HG02759 (cell line): ENCODE results near the gene TTLL10.
A peak's percentile ranks its signal among the peaks of the same experiment; 100 is the strongest.

Source experiments
- ATAC-seq: cut with Tn5 transposase; IDR thresholded peaks from one replicate; pipeline ENCODE4 v1.9.1; 2021; ENCODE audit warnings: mild to moderate bottlenecking, moderate library complexity; ENCODE audit not compliant: unreplicated experiment

Gene TTLL10

DNA sequence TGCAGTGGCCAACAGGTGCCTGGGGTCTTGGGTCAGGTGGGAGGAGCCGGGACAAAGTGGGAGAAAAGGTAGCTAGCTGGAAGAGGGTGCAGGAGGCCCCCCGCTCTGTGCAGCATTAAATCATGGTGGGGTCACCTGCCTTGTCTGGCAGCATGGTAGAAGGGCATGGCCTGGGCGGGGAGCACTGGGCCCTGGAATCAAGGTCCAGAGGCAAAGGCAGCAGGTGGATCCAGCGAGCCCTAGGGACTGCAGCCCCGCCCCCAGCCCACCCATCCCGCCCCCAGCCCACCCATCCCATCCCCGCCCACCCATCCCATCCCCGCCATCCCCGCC lies 16.7 kb upstream of the TTLL10 start:
- ATAC-seq = no peak

DNA sequence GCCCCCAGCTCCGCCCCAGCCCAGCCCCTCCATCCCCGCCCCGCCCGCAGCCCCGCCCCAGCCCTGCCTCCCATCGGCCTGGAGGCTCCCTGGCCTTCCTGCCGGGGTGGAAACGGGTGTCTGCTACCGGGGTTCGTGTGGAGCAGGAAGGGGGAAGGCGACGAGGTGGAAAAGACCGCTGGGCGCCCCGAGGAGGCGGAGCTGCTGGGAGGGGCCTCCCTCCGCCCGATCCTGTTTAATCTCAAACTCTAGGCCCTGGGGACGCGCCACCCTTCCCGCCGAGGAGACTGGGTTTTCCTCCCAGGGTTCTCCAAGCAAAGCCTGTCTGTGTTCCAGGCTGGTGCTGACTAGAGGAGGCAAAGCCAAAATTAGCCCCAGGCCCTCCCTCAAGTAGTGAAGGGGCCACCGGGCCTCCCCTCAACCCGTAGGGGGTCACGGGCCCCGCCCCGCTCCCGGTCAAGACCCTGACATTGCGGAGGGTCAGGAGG lies 16.2 kb upstream of the TTLL10 start:
- ATAC-seq = peak; percentile 38

DNA sequence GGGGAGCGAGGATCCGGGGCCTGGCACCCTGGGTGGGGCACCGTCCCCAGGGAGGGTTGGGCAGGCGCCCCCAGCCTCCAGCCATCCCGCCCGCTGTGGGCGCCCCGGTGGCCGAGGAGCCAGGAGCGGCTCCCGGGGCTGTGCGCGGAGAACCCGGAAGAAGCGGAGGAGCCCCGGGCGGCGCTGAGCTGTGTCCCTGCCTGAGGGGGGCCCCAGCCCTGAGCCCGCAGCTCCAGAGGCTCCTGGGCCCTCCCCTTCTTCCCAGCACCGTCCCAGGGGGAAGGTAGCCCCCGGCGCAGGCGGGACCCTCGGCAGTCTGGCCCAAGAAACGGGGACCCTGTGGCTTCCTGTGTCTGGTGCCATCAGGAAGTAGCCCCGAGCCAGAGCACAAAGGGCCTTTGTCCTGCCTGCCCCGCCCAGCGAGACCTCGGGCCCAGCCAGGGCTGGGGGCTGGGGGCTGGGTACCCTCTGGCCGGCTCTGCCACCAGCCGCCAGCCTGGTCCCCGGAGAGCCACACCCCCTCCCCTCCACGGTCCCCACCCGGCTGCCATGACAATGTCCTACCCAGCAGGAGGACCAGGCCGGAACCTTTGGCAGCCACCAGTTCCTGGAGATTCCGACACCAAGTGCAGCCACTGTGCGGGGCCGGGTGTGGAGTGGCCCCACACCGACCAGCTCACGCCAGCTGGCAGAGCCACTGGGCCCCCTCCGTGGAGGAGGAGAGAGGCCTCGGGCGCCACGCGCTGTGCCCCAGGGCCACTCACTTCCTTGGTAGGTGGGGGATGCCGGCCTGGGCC lies 15.6 kb upstream of the TTLL10 start:
- peak; percentile 52 for ATAC-seq

DNA sequence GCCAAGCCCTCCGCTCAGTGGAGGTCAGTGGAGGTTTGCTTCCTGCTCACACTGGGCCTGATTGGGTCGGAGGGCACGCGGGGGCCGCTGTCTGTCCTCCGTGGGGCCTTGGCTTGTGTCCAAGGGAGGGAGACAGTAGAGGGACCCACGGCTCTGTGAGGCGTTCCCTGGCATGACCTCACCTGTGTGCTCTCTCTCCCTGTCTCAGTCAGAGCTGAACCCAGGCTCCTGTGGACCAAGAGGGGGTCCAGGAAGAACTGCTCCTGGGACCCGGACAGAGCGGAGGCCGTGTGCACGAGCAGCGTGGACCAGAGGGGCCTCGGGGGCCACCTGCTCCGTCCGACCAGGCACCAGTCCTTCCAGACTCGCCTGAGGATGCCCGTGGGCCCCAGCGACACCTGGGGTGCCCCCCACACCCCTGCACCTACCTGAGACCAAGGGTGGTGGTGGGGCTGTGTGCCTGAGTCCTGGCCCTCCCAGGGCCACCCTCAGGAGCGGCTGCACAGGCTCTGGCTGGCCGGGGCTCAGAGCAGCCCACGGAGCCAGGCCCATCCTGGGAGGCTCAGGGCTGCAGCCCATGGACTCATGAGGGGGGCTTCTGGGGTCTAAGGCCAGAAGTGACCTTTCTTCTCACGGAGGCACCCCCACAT lies 13.3 kb upstream of the TTLL10 start:
- no peak for ATAC-seq

DNA sequence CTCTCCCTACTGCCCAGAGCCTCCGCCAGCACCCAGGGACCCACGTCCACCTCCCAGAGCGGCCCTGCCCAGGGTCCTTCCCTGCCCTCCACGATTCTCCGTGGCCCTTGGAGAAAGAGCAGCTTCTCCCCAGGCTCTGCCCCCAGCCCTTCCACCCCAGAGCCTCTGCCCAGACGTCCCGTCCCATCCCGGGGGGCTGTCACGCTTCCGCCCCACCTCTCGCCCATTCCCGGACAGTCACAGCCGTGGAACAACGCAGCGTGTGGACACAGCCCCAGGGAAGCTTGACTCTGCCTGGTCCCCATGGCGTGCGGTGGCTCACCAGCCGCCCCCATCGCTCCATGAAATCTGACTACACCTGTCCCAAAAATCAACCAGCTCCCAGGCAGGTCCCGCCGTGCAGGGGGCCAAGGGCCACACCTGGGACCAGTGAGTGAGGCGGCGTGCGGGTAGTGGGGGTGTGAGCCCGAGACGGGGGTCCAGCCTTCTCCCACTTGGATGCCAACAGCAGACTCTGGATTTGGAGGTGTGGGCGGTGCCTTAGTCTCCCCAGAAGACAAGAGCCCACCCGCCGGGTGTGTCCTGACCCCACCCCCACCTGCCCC lies 12.5 kb upstream of the TTLL10 start:
- ATAC-seq = no peak

DNA sequence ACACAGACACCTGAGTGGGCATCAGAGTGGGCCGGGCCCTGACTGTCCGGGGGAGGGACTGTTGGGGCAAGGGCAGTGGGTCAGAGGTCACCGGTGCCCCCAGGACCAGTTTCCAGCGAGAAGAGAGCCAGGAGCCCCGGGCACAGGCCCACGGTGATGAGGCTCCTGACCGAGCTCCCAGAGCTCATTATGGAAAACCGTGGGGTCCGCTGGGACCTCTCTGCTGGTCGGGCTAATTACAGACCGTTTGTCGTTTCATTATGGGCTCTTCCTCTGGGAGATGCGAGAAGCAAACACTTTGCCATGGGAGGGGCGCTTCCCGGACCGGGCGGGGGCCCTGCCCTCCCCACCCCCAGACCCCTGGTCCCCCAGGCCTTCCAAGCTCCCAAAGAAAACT lies 12.0 kb upstream of the TTLL10 start:
- no peak for ATAC-seq

DNA sequence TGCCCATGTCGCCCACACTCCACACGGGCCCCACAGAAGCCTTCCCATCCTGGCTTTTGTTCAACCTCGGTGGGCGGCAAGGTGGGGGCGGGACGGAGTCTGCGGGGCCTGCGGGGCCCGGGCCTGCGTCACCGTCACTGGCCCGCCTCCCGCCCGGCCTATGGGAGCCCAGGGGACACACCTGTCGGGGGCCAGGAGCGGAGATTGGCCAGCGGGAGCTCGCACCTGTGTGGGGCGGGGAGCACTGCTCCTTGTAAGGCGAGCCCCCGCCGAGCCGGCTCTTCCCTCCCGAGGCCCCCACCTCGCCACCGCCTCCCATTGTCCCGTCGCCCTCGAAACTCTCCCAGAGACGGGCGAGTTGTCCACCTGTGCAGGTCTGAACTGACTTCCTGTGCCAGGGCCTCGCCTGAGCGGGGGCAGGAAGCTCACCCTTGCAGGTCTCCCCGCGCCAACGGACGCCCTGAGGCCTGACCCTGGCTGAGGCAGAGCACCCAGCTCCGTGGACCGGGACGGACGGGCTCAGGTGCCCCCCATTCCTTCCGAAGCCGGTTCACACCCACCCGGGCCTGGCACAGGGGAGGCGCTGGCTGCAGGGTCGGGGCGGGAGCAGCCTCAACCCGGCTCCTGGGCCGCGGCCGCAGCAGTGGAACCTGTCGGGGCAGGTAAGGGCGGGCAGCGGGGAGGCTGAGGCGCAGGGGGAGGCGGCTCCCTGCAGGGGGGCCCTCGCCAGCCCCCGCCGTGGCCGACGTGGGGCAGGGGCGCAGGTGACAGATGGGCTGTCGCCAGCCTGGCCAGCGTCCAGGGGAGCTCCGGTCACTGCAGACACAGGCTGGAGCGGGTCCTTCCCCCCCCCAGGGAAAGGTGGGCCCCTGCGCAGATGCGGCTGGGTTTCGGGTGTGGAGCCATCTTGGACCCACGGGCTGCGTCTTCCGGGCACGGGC lies 10.8 kb upstream of the TTLL10 start:
- ATAC-seq = no peak

DNA sequence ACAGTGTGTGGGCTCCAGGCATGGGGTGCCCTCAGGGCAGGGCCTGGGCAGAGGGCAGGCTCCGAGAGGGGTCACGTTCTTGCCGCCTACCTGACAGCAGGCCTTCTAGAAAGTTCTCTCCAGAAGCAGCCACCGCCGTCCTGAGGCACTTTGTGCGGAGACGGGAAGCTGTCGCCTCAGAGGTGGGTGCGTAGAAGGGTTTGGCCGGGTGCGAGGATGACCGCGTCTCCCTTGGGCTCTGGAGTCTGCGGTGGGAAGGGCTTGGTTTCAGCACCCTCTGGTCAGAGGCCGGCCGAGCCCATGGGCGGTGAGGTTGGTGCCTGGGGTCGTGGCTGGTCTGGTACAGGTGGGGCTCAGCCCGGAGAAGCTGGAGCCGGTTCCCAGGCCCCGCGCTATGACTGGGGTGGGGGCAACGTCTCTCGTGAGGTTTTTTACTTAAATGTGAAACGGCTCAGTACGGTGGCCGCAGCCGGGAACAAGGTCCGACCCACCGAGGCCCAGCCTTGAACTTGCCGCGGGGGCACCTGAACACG lies 10.1 kb upstream of the TTLL10 start:
- no peak for ATAC-seq

DNA sequence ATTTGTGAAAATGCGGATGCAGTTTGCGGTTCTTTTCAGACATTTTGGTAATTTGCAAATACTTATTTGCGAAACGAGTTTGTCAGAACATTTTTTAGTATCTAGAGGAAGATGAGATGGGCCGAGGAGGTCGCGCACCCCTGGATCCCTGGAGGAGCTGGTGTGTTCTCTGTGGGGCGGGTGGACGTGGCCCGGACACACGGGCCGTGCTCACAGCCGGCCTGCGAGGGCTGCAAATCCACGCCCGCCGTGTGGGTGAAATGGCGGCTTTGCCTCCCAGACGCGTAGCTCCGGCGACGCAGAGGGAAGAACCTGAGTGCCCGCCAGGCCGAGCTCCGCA lies 9.3 kb upstream of the TTLL10 start:
- ATAC-seq = no peak

DNA sequence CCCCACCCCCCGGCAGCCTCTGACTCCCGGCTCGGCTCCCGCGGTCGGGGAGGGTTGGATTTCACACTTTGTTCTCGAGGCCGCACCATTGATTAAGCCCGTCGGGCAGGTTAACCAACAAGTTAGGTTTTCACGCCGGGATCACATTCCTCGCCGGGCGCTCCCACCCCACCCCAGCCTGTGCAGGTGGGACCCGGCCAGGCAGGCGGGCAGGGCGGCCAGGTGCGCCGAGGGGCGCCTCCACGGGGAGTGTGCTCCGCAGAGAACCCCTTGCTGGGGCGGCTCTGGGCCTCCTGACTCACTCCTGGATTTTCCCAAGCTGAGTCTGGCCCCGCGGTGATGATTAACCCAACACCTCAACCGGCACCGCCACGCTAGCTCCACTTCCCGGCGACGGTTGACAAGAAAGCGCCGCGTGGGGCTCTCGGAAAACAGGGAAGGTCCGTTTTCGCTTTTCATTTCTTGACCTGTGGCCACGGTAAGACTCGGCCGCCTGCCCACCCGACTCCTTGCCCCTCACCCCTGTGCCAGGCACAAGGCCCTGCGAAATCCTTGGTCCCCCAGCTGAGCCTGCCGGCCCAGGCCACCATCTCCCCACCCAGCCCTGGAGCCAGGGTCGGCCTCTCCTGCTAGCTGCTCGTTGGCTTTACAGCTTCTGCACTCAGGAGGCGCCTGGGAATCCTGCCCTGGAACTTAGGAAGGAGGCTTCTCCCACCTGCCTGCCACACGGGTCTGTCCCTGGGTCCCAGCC lies 8.8 kb upstream of the TTLL10 start:
- ATAC-seq = no peak

DNA sequence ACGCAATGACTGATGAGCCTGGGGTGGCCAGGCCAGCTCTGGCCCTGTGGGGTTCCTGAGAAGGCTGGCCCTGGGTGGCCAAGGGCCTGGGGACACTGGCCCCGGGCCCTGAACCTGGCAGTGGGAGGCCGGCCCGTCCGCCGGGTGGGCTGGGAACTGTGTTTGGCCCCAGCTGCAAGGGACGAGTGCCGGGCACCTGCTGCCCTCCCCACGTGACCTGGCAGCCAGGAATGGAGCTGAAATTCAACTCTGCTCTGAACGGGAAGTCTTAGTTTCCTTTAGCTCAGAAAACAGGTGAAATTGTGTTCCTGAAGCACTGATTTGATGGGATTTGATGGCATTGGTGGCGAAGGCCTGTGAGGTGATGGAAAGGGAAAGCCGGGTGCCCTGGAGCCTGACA lies 8.2 kb upstream of the TTLL10 start:
- no peak for ATAC-seq

DNA sequence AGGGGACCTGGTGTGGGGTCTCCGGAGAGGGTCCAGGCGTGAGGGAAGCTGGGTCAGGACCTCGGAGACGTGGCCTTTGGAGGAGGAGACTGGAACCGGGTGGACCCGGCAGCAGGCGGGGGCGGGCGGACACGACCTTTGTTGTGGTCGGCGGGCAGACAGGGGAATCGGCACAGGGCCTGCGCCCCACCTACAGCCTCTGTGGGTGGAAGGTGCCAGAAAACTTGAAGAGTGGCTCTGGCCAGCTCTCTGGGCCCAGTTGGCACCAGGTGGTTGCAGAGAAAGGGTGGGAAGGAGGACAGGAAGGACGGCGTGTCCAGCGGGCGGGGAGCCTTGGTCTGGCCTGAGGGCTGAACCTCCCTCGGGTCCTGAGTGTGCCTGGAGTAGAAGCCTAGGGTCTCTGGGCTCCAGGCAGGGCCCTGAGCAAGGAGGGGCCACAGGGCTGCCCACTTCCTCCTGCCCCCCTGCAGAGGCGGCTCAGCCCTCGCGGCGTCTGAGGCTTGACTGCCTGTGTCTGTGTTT lies 7.7 kb upstream of the TTLL10 start:
- no peak for ATAC-seq

DNA sequence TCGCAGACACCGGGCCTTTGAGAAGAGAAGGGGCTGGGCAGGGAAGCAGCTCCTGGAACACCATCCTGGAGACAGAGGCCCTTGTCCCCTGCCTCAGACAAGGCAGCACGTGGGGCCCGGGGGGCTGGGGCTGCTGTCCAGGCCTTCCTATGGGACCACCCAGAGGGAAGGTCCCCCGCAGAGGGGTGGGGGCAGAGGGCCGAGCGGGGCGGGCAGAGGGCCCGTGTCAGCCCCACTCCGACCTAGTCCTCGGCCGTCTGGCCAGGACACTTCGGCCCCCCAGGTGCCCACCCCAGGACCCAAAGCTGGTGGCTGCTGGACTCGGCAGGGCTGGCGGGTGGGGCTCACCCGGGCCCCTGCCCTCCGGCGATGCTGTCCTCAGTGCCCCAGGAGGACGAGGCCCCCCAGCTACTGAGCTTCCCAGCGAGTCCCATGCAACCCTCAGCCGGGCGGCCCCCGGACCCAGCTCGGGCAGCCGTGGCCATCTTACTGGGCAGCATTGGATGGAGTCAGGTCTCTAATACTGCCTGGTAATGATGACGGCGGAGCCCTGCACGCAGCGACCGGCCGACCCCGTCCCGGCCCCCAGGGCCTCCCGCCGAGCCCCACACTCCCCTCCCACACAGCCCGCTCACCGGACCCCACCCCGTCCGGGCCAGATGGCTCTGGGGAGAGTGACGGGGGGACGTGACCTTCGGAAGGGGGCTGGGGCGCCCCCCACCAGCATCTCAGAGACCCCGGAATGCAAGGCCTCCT lies 6.9 kb upstream of the TTLL10 start:
- no peak for ATAC-seq

DNA sequence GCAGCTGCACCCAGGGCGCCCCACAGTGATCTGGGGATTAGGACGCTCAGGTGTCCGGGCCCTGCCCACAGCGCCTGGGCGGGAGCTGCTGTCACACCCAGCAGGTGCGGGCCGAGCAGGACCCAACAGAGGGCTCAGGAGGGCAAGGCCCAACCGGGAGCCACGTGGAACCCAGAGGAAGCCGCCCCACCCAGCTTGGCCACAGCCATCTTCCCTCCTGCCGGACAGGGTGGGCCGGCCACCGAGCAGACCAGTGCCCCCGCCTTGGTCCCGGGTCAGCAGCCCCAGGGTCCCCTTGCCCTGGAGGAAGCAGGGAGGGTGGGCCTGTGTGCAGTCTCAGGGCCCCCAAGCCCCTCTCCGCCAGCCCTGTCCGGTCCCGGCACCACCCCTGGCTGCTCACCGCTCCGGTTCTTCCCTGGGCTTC lies 6.3 kb upstream of the TTLL10 start:
- ATAC-seq = no peak

DNA sequence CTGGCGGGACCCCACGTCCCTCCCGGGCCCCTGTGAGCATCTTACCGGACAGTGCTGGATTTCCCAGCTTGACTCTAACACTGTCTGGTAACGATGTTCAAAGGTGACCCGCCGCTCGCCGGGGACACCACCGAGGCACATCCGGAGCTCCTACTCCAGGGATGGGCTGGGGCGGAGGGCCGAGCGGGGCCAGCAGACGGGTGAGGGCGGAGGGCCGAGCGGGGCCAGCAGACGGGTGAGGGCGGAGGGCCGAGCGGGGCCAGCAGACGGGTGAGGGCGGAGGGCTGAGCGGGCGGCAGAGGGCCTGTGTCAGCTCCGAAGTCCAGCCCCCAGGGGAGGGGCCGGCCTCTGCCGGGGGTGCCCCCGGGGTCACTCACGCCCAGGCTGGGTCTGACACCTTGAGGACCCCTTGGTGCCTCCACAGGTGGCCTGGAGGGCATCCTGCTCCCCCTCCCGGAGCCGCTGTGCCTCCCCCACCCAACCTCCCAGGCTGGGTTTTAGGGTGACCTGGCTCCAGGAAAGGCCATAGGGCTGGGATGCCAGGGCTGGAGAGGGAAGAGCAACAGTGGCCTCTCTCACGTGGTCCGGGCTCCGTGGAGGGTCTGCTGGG lies 5.7 kb upstream of the TTLL10 start:
- ATAC-seq = no peak

DNA sequence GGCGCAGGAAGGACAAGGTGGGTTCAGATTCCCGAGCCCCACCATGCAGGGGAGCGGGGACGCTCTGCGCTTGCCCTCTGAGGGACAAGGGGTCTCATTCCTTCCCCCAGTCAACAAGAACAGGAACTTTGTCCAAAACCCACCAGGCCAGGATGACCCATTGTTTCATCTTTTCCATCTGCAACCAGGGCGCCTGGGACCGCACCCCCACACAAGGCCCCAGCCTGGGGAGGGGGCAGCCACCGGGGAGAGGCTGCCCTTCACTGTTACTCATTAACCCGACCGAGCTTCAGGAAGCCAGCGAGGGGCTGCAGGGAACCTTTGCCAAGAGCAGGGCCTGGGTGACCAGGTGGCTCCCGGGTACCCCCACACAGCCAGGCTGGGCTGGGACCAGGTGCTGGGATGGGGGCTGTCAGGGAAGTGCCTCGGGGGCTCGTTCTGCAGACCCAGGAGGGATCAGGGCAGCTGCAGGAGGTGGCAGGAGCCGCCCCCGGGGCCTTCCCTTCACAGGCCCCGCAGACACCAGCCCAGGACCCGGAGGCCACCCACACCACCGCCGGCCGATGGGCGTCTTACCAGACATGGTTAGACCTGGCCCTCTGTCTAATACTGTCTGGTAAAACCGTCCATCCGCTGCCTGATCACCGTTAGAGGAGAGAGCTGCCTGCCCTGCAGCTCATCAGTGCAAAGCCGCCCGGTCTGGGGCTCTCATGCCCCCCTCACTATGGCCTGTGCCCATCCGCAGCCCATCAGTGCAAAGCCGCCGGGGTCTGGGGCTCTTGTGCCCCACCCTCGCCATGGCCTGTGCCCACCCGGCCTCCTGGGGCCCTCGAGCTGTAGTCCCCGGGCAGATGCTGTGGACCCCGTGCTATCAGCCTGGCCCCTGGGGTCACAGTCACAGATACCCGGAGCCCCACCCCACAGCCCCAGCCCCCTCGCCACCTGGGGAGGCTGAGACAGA lies 4.9 kb upstream of the TTLL10 start:
- no peak for ATAC-seq

DNA sequence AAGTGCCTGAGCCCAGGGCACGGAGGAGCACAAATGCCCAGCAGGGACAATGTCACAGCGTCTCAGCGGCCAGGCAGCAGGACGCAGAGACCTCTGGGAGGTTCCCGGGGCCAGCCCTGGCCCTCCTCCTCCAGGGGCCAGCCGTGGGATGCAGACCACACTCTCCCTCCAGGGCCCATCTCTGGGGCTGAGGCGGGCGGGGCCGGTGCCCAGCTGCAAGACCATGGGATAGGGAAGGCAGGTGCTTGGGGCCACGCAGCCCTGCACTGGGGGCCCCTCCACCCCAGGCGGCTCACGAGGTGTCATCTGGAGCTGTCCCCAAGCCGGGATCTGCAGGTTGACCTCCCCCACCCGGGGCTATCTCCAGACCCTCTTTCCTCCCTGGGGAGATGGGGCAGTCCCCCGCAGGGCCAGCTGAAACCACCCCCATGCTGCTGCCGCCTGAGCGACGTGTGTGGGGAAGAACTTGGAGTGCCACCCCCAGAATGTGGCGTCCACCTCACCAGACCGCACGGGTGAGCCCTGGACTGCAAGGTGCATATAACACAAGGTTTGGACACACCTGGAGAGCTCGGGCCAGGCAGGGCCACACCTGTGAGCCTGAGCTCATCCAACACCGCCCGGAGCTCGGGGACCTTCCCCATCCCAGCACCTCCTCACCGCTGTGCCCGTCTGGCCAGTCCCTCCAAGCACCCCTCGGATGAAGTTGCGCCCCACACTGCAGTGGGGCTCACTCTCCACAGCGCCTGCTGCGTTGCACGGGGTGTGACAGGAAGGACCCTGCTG lies 4.1 kb upstream of the TTLL10 start:
- no peak for ATAC-seq
